CD4-positive, alpha-beta T cell treated with Interleukin-1 beta for 1 hour (primary cell): ENCODE measurements around the gene SPOCK2.
A peak's percentile ranks its signal among the peaks of the same experiment; 100 is the strongest.
"Not testable (repeated sequence)": the region's sequence is repeated elsewhere in the genome, so short reads cannot be mapped to it uniquely, and the experiment has no call there.

ENCODE experiments used
- DNase-seq, 2 donors: peaks; one replicate each; pipeline ENCODE4 v3.0.0-alpha.2; 2020 to 2022

Gene SPOCK2, protein sequence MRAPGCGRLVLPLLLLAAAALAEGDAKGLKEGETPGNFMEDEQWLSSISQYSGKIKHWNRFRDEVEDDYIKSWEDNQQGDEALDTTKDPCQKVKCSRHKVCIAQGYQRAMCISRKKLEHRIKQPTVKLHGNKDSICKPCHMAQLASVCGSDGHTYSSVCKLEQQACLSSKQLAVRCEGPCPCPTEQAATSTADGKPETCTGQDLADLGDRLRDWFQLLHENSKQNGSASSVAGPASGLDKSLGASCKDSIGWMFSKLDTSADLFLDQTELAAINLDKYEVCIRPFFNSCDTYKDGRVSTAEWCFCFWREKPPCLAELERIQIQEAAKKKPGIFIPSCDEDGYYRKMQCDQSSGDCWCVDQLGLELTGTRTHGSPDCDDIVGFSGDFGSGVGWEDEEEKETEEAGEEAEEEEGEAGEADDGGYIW

GRCh38 chr10:72087969-72088888 is at the start of gene SPOCK2:
Gene SPOCK2, minus strand, starts transcription at chr10:72088551. Its CDS starts 223 bp downstream, at chr10:72088328.
- DNase-seq: peak; percentile 85 to 86

DNA sequence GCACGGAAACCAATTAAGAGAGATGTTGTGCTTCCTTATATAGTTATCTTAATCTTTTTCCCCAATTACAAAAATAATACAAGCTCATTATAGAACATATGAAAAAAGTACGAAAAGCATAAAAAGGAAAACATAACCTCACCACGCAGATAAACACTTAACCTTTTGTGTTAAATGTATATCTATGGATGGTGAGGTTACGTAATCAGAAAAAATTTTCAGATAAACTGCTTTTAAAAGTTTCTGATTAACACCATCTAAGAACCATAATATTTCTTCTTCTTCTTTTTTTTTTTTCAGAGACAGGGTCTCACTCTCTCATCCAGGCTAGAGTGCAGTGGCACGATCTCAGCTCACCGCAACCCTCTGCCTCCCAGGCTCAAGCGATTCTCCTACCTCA is 49.2 kb upstream of the SPOCK2 start:
- no peak for DNase-seq

- DNase-seq: not testable (repeated sequence)
Observed at GRCh38 chr10:72136225-72136624, 47.9 kb upstream of the SPOCK2 start.

DNA sequence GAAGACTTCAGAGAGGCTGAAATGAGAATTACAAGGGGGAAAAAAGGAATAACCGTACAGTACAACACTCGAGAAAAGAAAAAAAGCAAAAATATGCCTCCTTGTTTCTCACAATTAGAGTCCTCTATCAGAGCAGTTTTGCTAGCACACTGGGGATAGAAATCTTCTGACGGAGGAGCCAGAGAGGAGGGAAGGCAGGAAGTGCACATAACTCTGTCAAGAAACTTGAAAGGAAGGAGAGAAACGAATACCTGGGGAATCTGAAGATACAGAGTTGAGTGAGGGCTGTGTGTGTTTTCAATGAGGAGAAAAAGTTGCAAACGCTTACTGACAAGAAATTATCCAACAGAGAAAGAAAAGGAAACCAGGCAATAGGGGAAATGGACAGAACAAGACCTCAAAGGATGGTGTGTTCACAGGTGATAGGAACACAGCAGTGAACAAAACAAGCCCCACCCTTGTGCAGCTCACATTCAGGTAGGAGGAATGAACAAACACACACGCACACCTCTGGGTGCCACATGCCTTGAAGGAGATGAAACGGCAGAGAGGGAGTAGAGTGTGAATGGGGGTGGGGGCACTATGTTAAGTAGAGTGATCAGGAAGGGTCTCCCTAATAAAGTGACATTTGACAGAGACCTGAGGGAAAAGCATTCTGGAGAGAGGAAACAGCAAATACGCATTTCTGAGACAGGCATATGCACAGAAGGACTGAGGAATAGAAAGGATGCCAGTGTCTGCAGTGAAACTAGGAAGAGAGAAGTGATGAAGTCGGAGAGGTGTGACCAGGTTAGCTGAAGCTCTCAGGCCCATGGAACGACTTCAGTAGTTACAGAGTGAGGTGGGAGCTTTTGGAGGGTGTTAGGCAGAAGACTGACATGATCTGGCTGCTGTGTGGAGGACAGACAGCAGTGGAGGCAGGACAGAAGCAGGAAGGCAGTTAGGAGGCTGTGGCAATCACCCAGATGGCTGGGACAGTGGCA is 46.7 kb upstream of the SPOCK2 start:
- no peak for DNase-seq

DNA sequence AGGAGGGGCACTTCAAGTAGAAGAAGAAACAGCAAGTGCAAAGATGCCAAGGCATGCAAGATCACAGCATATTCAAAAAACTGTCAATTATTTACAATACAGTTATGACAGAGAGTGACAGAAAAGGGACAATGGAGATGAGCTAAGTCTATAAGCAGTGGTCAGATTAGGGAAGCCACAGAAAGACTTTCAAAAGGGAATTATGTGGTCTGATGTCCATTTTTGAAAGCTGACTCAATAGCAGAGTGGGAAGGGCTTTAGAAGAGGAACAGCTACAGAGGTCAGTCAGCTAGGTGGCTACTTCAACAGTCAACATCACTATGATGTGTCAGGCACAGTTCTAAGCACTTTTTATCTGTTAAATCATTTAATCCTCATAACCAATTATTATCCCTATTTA is 45.2 kb upstream of the SPOCK2 start:
- no peak for DNase-seq

- DNase-seq: no peak
Observed at GRCh38 chr10:72132854-72133253, 44.5 kb upstream of the SPOCK2 start.

GRCh38 chr10:72127571-72127970 is 39.2 kb upstream of the SPOCK2 start:
- DNase-seq: no peak

- DNase-seq: no peak
Observed at GRCh38 chr10:72126872-72127232, 38.5 kb upstream of the SPOCK2 start.

DNA sequence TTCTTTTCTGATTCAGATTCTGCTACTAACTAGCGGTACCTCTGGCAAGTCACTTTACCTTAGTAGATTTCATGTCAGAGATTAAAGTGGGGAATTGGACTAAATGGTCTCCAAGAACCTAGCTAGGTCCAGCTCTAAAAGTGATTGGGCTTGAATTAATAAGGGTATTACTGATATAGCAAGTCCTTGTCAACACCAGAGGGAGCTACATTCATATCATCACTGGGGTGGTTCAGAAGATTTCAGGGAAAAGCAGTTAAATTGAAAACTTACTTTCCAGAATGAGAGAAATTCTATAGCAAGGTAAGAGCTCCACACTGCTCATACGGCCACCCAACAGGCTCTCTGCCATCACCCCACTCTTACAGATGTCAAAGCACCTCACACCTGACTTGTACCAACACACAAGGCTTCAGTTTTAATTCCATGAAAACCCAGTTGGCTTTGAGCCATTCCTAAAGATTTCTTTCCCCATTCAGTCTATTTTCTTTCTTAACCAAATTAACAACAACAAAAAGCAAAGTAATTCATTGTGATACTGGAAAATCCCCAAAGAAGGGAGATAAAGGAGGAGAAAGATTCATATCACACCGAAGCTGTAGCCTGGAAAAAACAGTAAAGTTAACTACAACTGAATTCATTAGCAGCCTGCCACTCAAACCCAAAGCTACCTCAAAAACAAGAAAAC is 38.0 kb upstream of the SPOCK2 start:
- peak in 1 of 2 donors; percentile 49 for DNase-seq

DNA sequence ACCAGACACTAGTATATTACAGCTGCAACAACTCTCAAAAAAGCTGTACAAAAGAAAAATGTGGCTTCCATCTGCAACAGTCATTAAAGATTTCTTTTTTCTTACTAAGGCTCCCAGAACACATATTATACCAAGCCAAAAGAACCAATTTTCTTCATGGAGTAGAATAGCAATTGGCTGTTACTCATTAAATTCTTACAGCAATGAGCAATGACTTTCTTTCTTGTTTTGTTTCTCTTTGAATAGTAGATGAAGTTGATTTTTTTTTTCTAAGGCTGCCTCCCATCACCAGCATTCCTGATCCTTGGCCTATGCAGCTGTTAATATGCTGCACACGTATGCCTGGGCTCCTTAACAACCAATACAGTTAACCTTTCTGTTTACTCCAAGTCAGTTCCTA is 36.6 kb upstream of the SPOCK2 start:
- no peak for DNase-seq

GRCh38 chr10:72124381-72124780 is 36.0 kb upstream of the SPOCK2 start:
- no peak for DNase-seq

GRCh38 chr10:72123616-72124015 is 35.3 kb upstream of the SPOCK2 start:
- DNase-seq: no peak

GRCh38 chr10:72122221-72122620 is 33.9 kb upstream of the SPOCK2 start:
- no peak for DNase-seq

DNA sequence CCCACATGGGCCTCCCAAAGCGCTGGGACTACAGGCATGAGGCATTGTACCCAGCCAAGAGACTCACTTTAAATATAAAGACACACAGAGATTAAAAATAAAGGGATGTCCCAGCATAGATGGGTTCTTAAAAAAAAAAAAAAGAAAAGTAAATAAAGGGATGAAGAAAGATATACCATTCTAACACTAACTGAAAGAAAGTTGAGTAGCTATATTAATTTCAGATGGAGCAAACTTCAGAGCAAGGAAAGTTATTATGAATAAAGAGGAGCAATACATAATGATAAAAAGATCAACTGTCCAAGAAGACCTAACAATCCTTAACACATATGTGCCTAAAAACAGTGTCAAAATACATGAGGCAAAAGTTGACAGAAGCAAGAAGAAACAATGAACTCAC is 33.0 kb upstream of the SPOCK2 start:
- DNase-seq: no peak

GRCh38 chr10:72116372-72116771 is 28.0 kb upstream of the SPOCK2 start:
- DNase-seq: no peak

GRCh38 chr10:72114706-72115450 is 26.5 kb upstream of the SPOCK2 start:
- DNase-seq: no peak

DNA sequence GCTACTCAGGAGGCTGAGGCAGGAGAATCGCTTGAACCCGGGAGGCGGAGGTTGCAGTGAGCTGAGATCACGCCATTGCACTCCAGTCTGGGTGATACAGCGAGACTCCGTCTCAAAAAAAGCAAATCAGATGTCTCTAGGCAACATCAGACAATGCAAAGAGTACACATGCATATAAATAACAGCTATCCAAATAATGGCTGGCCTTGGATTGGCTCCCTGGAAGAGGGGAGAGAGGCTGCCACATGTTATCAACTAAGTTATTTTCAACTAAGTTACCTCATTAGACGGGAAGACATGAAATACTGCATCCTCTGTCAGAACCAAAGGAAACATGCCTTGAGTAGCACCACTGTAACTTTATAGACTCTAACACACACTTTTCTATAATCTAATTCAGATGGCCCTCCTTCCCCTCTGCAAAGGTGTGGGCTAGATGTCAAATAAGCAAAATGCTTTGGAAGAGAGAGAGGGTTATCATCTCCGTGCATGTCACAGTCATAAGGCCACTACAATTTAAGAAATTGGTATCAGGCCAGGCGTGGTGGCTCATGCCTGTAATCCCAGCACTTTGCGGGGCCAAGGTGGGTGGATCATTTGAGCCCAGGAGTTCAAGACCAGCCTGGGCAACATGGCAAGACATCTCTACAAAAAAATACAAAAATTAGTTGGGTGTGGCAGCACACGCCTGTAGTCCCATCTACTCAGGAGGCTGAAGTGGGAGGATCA is 22.5 kb upstream of the SPOCK2 start:
- DNase-seq: no peak

DNA sequence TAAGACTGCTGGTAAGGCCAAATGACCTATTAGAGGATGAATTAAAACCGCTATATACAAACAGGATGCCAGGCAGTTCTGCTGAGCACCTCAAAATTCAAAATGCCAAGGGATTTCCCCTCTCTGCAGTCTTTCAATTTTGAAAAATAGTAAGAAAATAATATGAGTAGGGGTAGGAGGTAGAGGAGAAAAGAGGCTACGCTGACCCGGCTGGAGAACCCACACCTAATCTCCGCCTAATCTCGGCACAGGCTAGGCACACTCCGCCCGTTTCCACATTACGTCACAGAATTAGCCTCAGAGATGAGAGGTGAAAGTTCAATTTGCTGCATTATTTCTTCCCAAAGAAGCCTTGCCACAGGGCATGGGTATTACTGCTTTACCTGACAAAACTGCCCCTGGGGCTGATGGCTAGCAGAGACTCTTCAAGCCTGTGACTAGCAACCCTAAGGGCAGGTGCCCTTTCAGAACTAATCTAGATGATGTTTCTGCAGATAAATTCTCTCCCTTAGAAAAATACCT is 21.3 kb upstream of the SPOCK2 start:
- DNase-seq: peak in 1 of 2 donors; percentile 31

DNA sequence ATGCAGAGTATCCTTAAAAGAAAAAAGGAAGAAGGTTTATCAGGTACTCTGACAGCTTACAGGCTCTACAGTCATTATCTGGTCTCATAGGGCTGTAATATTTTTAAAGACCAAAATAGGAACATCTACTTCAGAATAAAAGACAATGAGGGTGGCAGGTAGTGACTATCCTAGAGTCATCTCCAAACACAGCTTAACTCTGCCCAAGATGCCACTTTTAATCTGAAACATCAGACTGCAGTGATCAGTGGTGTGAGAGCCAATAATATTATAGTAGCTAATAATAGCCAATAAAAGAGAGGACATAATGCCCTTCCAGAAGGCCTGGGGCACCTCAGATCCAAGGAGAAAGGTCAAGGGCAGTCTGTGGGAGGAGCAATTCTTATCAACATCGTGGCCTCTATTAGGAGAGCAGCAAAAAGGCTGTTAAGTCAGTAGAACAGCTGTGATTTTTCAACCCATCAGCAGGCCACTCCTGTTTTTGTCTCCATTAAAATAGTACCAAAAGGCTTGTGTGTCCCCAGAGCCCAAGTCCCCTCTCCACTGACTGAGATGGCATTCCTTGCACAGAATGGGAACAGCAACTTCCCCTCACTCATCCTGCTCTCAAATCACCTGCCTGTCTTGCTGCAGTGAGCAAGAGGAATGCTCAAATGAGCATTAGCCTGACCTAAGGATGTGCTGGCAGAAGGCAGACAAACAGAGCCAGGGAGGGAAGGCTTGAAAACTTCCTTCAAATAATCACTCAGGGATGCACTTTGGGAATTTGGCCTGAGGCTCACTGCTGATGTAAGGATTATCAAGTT is 20.7 kb upstream of the SPOCK2 start:
- no peak for DNase-seq
